ENCODE data around the gene MYRF.

- TF ChIP-seq CTCF (IDR thresholded peaks at IDR 0.05; ENCODE audit: insufficient read depth, low read length): no peak
- TF ChIP-seq REST (IDR thresholded peaks at IDR 0.05; ENCODE audit: insufficient replicate concordance, low read depth): no peak
- TF ChIP-seq POLR2AphosphoS5 (IDR thresholded peaks at IDR 0.05; ENCODE audit: low read depth): no peak
These were observed 44.9 kb upstream of the MYRF start for GRCh38 chr11:61707574-61707973.

Measured in HL-60 (cell line).